ENCODE data around the gene CRABP2.

Gene CRABP2

DNA sequence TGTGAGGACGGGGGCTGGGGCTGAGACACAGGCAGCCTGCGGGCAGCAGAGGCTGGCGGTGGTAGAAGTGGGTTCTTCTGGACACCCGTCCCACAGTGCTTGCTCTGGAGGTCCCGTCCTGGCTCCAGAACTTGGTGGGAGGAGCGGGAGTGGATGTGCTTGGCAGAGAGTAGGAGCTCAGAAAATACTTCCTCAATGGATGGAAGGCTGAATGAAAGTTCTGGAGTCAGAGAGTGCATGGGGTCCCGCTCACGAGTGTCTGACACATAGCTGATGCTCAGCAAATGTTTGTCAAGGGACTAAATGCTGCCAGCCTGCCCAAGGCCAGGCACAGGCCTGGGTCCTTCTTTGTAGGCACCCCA is 14.7 kb downstream of the CRABP2 start:
- no peak for DNase-seq (ENCODE audit: low read depth)

GRCh38 chr1:156689953-156690674 is 15.3 kb downstream of the CRABP2 start:
- DNase-seq (ENCODE audit: low read depth) = no peak

DNA sequence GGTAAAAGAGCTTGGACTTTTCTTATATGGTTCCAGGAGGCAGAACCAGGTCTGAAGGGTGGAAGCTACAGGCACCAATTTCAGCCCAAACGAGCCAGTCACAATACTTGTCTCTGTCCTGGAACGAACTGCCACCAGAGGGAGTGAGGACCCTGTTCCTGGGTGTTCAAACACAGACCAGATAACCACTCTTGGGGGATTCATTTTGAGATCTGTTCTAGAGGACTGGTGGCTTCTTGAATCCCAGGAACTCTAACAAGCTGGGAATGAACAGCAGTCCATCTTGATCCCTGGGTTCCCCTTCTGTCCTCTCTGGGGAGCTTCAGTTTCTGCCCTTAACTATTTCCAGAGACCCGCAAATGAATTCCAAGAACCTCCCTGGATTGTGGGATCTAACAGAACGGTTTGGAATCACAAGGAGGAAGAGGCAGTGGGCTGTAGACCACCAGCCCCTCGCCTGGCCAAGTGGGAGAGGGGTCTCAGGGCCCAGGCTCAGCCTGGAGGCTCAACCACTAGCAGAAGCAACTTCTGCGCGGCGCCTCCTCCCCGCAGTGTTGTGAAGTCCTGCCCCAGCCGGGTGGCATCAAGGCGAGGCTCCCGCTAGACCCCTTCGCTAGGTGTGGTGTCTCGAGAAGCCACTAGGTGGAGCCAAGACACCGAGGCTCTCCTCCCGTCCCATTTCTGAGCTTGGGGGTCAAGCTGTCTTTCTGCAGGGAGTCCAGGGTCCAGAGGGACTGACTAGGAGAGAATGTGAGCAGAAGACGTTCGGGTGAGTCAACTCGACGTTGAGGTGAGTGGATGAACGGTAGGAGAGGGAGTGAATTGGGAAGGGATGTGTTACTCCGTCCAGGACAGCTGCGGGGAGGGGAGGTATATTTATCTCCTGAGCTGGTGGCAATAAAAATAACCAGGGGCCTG is 16.1 kb downstream of the CRABP2 start:
- no peak for DNase-seq (ENCODE audit: low read depth)

DNA sequence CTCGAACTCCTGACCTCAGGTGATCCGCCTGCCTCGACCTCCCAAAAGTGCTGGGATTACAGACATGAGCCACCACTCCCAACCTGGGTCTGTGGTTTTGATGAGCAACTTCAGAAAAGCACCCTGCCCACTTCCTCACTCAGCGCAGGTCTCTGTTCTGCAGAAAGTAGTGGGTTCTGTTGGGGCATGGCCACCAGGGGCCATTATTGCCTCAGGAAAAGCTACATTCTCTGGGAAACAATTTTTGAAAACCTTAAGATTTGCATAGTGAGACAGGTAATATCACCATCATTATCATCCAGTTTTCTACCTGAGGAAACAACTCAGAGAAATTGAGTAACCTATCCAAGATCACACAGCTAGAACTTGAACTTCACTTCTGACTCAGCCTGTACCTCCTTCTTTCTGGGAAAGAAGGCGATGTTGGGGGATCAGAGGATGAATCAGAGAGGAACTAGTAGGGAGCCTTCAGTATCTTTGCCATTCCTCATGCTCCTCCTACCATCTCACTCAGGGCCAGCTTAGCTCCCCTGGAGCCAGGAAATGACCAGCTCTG is 21.1 kb downstream of the CRABP2 start:
- DNase-seq (ENCODE audit: low read depth) = no peak

- DNase-seq (ENCODE audit: low read depth) = no peak
Observed at GRCh38 chr1:156682166-156682890, 23.1 kb downstream of the CRABP2 start.

DNA sequence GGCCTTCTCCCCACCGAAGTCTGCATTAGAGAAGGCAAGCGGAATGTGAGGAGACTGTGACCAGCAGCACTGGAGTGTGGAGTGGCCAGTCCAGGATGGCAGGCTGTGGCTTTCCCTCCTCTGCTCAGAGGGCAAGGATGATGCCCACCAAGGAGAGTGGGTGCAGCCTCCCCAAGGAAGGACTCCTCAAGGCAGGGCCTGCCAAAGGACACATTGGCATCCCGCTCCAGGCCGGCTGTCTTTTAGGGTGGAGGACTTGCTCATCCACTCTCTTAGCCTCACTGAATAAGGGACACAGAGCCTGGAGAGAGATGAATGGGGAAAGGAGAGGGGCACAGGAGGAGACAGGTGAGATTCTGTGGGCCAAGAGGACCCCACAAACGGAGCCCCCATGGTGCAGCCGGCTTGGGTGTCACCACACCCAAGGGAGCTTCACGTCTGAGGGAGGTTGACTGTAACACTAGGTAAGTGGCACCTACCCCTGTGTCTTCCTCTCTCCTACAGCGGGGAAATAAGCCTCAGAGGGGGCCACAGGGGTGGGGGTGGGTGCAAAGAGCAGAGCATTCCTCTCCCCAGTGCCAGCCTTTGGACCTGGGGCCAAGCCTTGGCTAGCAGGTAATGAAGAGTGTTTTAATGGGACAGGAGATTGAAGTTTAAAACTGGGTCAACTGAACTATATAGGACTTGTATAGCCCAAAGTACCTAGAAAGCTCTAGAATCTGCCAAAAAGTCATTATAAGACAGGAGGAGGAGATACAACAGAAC is 24.0 kb downstream of the CRABP2 start:
- DNase-seq (ENCODE audit: low read depth) = no peak

GRCh38 chr1:156680056-156680455 is 25.3 kb downstream of the CRABP2 start:
- no peak for DNase-seq (ENCODE audit: low read depth)

GRCh38 chr1:156677616-156678596 is 27.5 kb downstream of the CRABP2 start:
- no peak for DNase-seq (ENCODE audit: low read depth)

DNA sequence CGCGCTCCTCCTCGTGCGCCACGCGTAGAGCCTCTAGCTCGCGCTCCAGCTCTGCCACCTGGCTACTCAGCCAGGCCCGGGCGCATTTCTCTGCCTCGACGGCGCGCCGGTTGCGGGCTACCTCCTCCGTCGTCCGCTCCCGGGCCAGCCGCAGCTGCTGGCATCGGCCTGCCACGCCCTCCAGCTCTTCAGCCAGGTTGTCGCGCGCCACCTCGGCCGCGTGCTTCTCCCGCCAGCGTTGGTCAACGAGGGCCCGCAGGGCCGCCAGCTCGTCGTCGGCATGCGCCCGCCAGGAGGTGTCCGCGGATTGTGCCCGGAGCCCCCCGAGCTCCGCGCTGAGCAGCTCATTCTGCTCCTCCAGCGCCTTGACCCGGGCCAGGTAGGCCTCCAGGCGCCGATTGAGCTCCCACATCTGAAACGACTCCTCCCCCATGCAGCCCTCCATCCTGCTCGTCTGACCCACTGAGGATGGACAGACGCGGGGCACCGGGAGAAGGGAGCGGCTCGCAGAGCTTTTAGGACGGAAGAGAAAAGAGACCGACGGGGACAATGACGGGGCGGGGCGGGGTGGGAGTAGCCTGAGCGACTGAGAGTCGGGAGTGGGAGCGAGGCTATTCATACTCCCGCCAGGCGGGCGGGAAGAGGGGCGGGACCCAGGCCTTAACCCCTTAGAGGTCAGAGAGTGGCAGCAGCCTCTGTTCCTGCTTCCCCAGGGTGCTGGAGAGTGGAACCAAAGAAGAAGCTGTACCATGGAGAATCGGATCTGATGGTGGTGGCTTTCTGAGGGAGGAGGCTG is 28.4 kb downstream of the CRABP2 start, which contains the start of gene NES:
Gene NES (minus strand): TSS at position 588 of the 796 bp plus-strand sequence. CDS start 143 bp downstream, at position 445.
- DNase-seq (ENCODE audit: low read depth) = no peak

- no peak for DNase-seq (ENCODE audit: low read depth)
Observed at GRCh38 chr1:156676114-156676819, 29.1 kb downstream of the CRABP2 start.

GRCh38 chr1:156675210-156676113 is 29.9 kb downstream of the CRABP2 start:
- no peak for DNase-seq (ENCODE audit: low read depth)

DNA sequence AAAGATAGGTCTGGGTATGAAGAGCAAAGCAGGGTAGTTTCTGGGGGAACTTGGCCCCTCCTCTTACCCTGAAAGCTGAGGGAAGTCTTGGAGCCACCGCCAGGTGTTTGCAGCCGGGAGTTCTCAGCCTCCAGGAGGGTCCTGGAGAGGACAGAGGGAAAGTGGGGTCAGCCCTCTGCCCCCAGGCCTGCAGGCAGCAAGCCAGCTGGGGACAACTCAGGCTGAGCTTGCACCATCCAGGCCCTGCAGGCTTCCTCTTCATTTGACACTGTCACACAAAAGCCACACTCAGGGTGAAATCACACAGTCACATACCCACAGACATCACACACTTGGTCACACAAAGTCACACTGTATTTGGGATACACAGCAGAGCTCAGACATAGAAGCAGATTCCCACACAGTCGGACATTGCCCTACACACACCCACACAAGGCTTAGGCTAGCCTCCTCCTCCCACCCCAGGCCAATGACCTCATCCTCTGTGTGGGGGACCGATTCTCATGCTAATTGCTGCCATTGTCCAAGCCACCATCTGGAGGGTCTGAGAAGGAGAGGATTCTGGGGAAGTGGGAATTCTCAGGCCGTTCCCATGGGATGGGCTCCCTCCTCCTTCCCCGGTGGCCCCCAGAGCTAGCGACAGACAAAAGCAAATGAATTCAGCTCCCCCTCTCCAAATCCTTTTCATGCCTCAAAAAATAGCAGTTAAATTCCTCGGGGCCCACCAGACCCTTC is 31.8 kb downstream of the CRABP2 start:
- no peak for DNase-seq (ENCODE audit: low read depth)

DNA sequence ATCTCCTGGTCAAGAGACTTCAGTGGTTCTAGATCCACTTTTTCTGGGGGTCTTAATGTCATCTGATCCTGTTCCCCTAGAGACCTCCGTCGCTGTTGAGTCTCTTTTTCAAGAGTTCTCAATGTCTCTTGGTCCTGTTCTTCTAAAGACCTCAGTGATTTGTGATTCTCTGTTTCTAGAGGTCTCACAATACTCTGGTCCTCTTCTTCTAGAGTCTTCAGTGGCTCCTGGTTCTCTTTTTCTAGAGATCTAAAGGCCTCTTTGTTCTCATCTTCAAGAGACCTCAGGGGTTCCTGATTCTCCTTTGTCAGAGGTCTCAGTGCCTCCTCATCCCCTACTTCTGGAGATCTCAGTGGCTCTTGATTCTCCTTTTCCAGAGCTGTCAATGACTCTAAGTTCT is 33.6 kb downstream of the CRABP2 start:
- DNase-seq (ENCODE audit: low read depth) = no peak

GRCh38 chr1:156670791-156671190 is 34.6 kb downstream of the CRABP2 start:
- DNase-seq (ENCODE audit: low read depth) = no peak

- no peak for DNase-seq (ENCODE audit: low read depth)
Observed at GRCh38 chr1:156670359-156670758, 35.0 kb downstream of the CRABP2 start.

- no peak for DNase-seq (ENCODE audit: low read depth)
Observed at GRCh38 chr1:156669794-156670193, 35.6 kb downstream of the CRABP2 start.

Measured in GM04504 (cell line).